ENCODE measurements around the gene SALL1. TPM values are rescaled to one million over a fixed set of nuclear protein-coding genes. Genes with fewer than 3 reads are reported as not detected.

Gene SALL1
- total RNA-seq, 4 donors from 2014 or later: 0.08 TPM; not detected in 2

DNA sequence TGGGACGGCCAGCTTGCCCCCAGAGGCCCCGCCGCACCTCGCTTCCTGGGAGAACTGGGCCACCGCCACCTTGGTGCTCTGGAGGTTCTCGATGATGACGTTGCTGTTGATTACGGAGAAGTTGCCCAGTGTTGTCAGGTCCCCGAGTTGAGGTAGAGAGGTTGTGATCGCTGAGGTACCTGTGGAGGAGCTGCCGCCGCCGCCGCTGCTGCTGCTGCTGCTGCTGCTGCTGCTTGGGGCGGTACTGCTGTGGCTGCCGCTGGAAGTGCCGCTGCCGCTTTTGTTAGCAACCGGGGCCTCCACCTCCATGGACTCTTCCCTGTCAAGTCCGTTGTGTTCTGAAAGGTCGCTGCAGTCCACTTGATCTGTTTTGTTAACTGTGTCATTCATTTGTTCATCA lies 9.5 kb downstream of the SALL1 start:
- Histone ChIP-seq H3K4me1 (no peaks in the 10 kb centered on the region), H3K36me3 (no peaks in the 10 kb centered on the region), H3K9me3 (no peaks in the 10 kb centered on the region), H3K27me3 (peaks cover 65% of the 10 kb centered on the region), H3K4me3 (no peak overlapping the region), H3K27ac (no peak overlapping the region)
- DNase-seq (ENCODE audit: low spot score in 2 of 2): no peak
- TF ChIP-seq POLR2A (IDR thresholded peaks at IDR 0.05): no peak
- TF ChIP-seq POLR2AphosphoS5 (IDR thresholded peaks at IDR 0.05): no peak
- TF ChIP-seq EP300 (IDR thresholded peaks at IDR 0.05): no peak
- TF ChIP-seq, protein P1, sequence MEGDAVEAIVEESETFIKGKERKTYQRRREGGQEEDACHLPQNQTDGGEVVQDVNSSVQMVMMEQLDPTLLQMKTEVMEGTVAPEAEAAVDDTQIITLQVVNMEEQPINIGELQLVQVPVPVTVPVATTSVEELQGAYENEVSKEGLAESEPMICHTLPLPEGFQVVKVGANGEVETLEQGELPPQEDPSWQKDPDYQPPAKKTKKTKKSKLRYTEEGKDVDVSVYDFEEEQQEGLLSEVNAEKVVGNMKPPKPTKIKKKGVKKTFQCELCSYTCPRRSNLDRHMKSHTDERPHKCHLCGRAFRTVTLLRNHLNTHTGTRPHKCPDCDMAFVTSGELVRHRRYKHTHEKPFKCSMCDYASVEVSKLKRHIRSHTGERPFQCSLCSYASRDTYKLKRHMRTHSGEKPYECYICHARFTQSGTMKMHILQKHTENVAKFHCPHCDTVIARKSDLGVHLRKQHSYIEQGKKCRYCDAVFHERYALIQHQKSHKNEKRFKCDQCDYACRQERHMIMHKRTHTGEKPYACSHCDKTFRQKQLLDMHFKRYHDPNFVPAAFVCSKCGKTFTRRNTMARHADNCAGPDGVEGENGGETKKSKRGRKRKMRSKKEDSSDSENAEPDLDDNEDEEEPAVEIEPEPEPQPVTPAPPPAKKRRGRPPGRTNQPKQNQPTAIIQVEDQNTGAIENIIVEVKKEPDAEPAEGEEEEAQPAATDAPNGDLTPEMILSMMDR (IDR thresholded peaks at IDR 0.05): no peak
- WGBS: 88% methylated on average over 19 of the region's 21 CpGs

DNA sequence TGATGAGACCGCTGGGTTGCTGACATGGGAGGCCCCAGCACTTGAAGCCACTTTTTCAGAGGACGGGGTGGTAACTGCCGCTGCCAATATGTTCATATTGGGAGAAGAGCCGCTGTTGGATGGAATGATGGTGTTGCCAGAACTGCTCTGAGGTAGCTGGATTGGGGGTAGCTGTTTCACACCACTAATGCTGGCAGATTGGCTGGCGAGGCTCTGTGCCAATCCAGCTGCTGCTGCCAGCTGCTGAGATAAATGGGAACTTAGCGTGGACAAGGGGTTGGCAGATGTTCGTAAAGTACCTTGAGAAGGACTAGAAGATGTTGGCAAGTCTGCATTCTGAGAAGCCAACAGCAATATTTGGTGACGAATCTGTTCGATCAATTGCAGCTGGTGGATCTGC lies 10.0 kb downstream of the SALL1 start:
- Histone ChIP-seq H3K4me1 (no peaks in the 10 kb centered on the region), H3K27ac (no peak overlapping the region), H3K27me3 (peaks cover 61% of the 10 kb centered on the region), H3K9me3 (no peaks in the 10 kb centered on the region), H3K4me3 (no peak overlapping the region), H3K36me3 (no peaks in the 10 kb centered on the region)
- 88% methylated on average over 9 of the region's 9 CpGs for WGBS
- TF ChIP-seq POLR2AphosphoS5 (IDR thresholded peaks at IDR 0.05): no peak
- TF ChIP-seq, protein P1 (IDR thresholded peaks at IDR 0.05): no peak
- no peak for TF ChIP-seq POLR2A (IDR thresholded peaks at IDR 0.05)
- TF ChIP-seq EP300 (IDR thresholded peaks at IDR 0.05): no peak
- no peak for DNase-seq (ENCODE audit: low spot score in 2 of 2)

DNA sequence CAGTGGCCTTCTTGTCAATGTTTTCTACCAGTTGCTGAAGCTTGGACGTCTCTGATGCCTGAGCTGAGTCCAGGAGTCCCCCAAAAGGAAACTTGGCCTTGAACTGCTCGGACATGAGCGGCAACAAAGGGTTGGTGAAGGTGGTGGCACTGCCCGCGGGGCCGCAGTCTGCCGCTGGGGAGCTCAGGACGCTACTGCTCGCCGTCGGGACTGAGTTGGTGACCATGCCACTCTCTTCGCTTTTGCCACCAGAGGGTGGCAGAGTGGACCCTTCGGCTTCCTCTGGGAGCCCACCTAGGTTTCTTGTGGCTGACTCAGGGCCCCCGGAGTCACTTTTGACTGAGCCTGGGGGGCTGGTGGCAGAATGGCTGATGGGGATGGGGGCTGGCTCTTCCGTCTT lies 11.0 kb downstream of the SALL1 start:
- Histone ChIP-seq H3K4me3 (no peak overlapping the region), H3K27ac (no peak overlapping the region), H3K9me3 (no peaks in the 10 kb centered on the region), H3K36me3 (no peaks in the 10 kb centered on the region), H3K27me3 (peaks cover 63% of the 10 kb centered on the region), H3K4me1 (no peaks in the 10 kb centered on the region)
- no peak for DNase-seq (ENCODE audit: low spot score in 2 of 2)
- TF ChIP-seq EP300 (IDR thresholded peaks at IDR 0.05): no peak
- TF ChIP-seq POLR2AphosphoS5 (IDR thresholded peaks at IDR 0.05): no peak
- TF ChIP-seq POLR2A (IDR thresholded peaks at IDR 0.05): no peak
- TF ChIP-seq, protein P1 (IDR thresholded peaks at IDR 0.05): no peak
- 93% methylated on average over 13 of the region's 15 CpGs for WGBS

DNA sequence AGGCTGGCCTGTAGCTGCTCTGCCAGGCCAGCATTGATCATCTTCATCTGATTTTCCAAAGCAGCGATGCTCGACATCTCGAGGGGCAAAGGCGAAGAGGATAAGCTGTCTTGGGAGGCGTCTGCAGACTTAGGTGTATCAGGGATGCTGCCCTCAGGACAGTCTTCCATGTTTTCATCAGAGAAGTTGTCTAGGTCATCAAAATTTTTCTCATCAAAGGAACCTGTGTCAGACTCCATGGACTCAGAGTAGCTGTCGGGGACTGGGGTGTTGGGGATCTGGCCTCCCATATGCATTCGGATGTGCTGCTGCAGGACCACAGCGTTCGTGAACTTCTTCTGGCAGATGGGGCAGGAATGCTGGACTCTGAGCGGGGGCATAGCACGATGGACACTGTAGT lies 11.5 kb downstream of the SALL1 start:
- H3K27me3 ChIP-seq: peaks cover 64% of the 10 kb centered on the region
- H3K36me3 ChIP-seq: no peaks in the 10 kb centered on the region
- WGBS: 90% methylated on average over 11 of the region's 11 CpGs
- H3K4me3 ChIP-seq: no peak overlapping the region
- H3K27ac ChIP-seq: no peak overlapping the region
- H3K9me3 ChIP-seq: no peaks in the 10 kb centered on the region
- DNase-seq (ENCODE audit: low spot score in 2 of 2): no peak
- no peaks in the 10 kb centered on the region for H3K4me1 ChIP-seq
- TF ChIP-seq POLR2A (IDR thresholded peaks at IDR 0.05) (no peak), POLR2AphosphoS5 (IDR thresholded peaks at IDR 0.05) (no peak), EP300 (IDR thresholded peaks at IDR 0.05) (no peak)
- TF ChIP-seq, protein P1 (IDR thresholded peaks at IDR 0.05): no peak

DNA sequence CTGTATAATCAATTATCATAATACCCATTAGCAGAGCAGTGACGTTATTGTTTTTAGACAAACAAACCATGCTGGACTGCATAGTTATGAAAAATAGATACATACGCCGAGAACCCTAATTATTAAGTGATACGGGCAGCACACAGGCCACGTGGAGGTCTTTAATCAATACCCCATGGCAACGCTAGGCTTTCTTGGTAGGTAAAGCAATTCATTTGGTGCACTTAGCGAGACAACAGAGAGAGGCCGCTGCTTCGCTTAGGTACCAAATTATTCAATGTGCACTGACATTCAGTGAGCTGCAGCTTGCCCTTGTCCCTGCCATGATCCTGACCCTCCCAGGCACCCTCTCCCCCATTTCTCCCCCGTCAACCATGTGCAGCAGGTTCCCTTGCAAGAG lies 12.9 kb downstream of the SALL1 start:
- WGBS: 90% methylated on average over 10 of the region's 10 CpGs
- no peak overlapping the region for H3K4me3 ChIP-seq
- no peaks in the 10 kb centered on the region for H3K9me3 ChIP-seq
- H3K4me1 ChIP-seq: no peaks in the 10 kb centered on the region
- no peaks in the 10 kb centered on the region for H3K36me3 ChIP-seq
- DNase-seq (ENCODE audit: low spot score in 2 of 2): no peak
- TF ChIP-seq, protein P1 (IDR thresholded peaks at IDR 0.05): no peak
- no peak for TF ChIP-seq POLR2AphosphoS5 (IDR thresholded peaks at IDR 0.05)
- no peak for TF ChIP-seq EP300 (IDR thresholded peaks at IDR 0.05)
- no peak for TF ChIP-seq POLR2A (IDR thresholded peaks at IDR 0.05)
- H3K27ac ChIP-seq: no peak overlapping the region
- peaks cover 69% of the 10 kb centered on the region for H3K27me3 ChIP-seq

All from suprapubic skin (tissue), 4 donors.